Breast epithelium (tissue), 3 donors: ENCODE data around the gene WSB2.

Experiments
- POLR2A ChIP-seq: fragments of 450-650 bp; IDR thresholded peaks from one replicate; pipeline ENCODE4 v1.6.1; 2016; ENCODE audit warnings: antibody characterized with exemption, mild to moderate bottlenecking, moderate library complexity
- POLR2AphosphoS5 ChIP-seq, 3 donors: sonication (generic); formaldehyde crosslinking; IDR thresholded peaks; one replicate each; pipeline ENCODE4 v1.6.1; 2017; ENCODE audit warnings: antibody characterized with exemption in 3 of 3
- TF ChIP-seq, protein P1 (sequence below), 3 donors: fragments of 450-650 bp; IDR thresholded peaks; one replicate each; pipeline ENCODE4 v1.5.1; 2016 to 2017; ENCODE audit warnings: antibody characterized with exemption in 3 of 3, mild to moderate bottlenecking in 3 of 3, moderate library complexity in 3 of 3

- no peak for TF ChIP-seq POLR2AphosphoS5 (IDR thresholded peaks at IDR 0.05)
- no peak for TF ChIP-seq POLR2A
- TF ChIP-seq, protein P1, sequence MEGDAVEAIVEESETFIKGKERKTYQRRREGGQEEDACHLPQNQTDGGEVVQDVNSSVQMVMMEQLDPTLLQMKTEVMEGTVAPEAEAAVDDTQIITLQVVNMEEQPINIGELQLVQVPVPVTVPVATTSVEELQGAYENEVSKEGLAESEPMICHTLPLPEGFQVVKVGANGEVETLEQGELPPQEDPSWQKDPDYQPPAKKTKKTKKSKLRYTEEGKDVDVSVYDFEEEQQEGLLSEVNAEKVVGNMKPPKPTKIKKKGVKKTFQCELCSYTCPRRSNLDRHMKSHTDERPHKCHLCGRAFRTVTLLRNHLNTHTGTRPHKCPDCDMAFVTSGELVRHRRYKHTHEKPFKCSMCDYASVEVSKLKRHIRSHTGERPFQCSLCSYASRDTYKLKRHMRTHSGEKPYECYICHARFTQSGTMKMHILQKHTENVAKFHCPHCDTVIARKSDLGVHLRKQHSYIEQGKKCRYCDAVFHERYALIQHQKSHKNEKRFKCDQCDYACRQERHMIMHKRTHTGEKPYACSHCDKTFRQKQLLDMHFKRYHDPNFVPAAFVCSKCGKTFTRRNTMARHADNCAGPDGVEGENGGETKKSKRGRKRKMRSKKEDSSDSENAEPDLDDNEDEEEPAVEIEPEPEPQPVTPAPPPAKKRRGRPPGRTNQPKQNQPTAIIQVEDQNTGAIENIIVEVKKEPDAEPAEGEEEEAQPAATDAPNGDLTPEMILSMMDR (IDR thresholded peaks at IDR 0.05), result no peak
Observed at GRCh38 chr12:118034429-118035189, 26.4 kb downstream of the WSB2 start.
